Mesenchymal stem cell (in vitro differentiated cells and primary cell): ENCODE measurements around the gene PHKB. TPM values are rescaled to one million over a fixed set of nuclear protein-coding genes. Genes with fewer than 3 reads are reported as not detected.

Experiments
- small RNA-seq: library from polyadenylated mRNA; stranded (forward); fragments of <200 nt; extraction: miRNeasy Mini kit (QIAGEN cat#:217004); gene quantifications from one replicate; pipeline ENCODE3, GENCODE V24; 2013; ENCODE audit warnings: low read depth

PHKB gene

Small RNAs within 50 kb of the gene (small RNA-seq; reads per million reads assigned to genes)
- gene RNA5SP425: not detected
